Fibroblast of lung (primary cell): ENCODE measurements around the gene ARMC5.

Experiments
- CTCF ChIP-seq, 2 donors: IDR thresholded peaks in 1 of 2; conservative IDR thresholded peaks in 1 of 2; 1 replicate in 1 of 2; 2 replicates in 1 of 2; pipeline ENCODE4 v1.5.1; 2011 to 2012; ENCODE audit warnings: low read length in 2 of 2, control low read depth in 1 of 2, inconsistent platforms in 1 of 2, low read depth in 1 of 2, mild to moderate bottlenecking in 1 of 2
- EZH2 ChIP-seq: IDR thresholded peaks from 2 replicates; pipeline ENCODE4 v1.5.1; 2012; ENCODE audit warnings: low read length, control low read depth, mild to moderate bottlenecking; ENCODE audit errors: missing control alignments

- no peak for TF ChIP-seq CTCF (conservative IDR thresholded peaks at IDR 0.05 in 1 of 2, IDR thresholded peaks at IDR 0.05 in 1 of 2; ENCODE audit: low read depth in 1 of 2, low read length in 2 of 2)
- TF ChIP-seq EZH2, result no peak
Observed at GRCh38 chr16:31429796-31430195, 29.5 kb upstream of the ARMC5 start.
